ENCODE data around the gene IGFBP1. TPM values are rescaled to one million over a fixed set of nuclear protein-coding genes. Genes with fewer than 3 reads are reported as not detected.

Gene IGFBP1
- total and polyA plus RNA-seq, 7 experiments from 2014 or later = not detected

DNA sequence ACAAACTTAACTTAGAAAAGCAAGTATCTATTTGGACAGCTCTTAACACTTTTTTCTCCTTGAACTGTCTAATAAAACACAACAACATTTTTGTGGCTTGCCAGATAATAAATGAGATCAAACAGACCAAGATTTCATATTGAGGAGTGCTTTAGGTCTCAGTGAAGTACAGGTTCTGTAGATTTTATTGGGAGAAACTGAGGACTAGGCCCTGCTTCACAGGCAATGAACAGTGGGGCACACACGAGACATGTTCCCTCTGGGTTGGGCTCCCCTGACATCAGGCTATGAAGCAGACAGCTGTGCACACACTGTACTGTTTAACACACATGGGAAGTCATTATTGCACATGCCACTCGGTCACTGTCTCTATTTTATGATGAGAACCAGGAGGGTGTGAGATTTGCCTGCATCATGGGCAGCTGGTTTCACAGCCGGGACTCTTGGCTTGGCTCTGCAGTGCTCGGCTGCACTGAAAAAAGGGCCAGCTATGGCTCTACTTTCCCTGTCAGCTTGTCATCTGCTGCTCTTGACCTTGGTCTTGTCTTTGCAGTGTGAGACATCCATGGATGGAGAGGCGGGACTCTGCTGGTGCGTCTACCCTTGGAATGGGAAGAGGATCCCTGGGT lies 4.2 kb downstream of the IGFBP1 start:
- Mint-ChIP-seq H3K27ac (no peak overlapping the region), H3K4me3 (no peak overlapping the region), H3K36me3 (no peaks in the 10 kb centered on the region), H3K4me1 (peaks cover 0 to 3% (median 0%) of the 10 kb centered on the region in 7 donors), H3K27me3 (peaks cover 44 to 77% (median 64%) of the 10 kb centered on the region in 5 donors), H3K9me3 (no peaks in the 10 kb centered on the region)
- intact Hi-C loops (cut with micrococcal nuclease) = no loop called here
- no peaks in the 10 kb centered on the region for H3K9me3 ChIP-seq (ENCODE audit: control insufficient read depth in 2 of 3, low read length in 3 of 3)
- no peak for DNase-seq
- H3K27me3 ChIP-seq (ENCODE audit: control insufficient read depth in 2 of 2, insufficient read depth in 2 of 2, low read length in 2 of 2) = no peaks in the 10 kb centered on the region
- H3K27ac ChIP-seq (ENCODE audit: low read depth, low read length) = no peak overlapping the region
- H3K4me1 ChIP-seq (ENCODE audit: control insufficient read depth in 2 of 2, insufficient read depth in 2 of 2, low read length in 2 of 2) = no peaks in the 10 kb centered on the region
- CTCF ChIA-PET = interaction anchor here (1.2 kb wide), 1 partner anchor 30 kb away, joined by 3 read pairs; no protein-coding TSS in a partner anchor
- no peak overlapping the region for H3K4me3 ChIP-seq (ENCODE audit: low read length)
- H3K36me3 ChIP-seq (ENCODE audit: control insufficient read depth in 2 of 3, insufficient read depth in 3 of 3, low read length in 3 of 3) = no peaks in the 10 kb centered on the region
- POLR2A ChIA-PET = no interaction called here
- no peak for ATAC-seq

DNA sequence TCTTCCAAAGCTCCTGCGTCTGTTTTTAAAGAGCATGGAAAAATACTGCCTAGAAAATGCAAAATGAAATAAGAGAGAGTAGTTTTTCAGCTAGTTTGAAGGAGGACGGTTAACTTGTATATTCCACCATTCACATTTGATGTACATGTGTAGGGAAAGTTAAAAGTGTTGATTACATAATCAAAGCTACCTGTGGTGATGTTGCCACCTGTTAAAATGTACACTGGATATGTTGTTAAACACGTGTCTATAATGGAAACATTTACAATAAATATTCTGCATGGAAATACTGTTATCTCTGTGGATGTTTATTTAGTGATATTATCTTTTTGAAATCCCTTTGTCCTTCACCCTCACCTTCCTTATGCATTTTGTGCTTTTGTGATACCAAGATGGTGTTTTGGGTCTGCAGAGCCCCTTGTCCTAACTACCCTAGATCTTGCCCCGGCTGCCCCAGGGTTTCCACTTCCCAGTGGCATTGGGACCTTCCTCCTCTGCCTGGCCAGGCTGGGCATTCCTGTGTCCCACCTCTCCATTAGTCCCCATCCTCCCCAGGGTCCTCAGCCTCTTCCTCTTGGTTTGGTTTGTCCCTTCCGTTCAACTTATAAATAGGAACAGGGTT lies 5.2 kb downstream of the IGFBP1 start:
- no peak for DNase-seq
- no peaks in the 10 kb centered on the region for H3K27me3 ChIP-seq (ENCODE audit: control insufficient read depth in 2 of 2, insufficient read depth in 2 of 2, low read length in 2 of 2)
- ATAC-seq = no peak
- H3K27me3 Mint-ChIP-seq = peaks cover 38 to 78% (median 64%) of the 10 kb centered on the region in 5 donors
- no peak overlapping the region for H3K27ac ChIP-seq (ENCODE audit: low read depth, low read length)
- ChIA-PET CTCF (interaction anchor here (1.4 kb wide), 1 partner anchor 9 kb away, joined by 4 read pairs; no protein-coding TSS in a partner anchor), POLR2A (no interaction called here)
- no peak overlapping the region for H3K27ac Mint-ChIP-seq
- no peaks in the 10 kb centered on the region for H3K4me1 ChIP-seq (ENCODE audit: control insufficient read depth in 2 of 2, insufficient read depth in 2 of 2, low read length in 2 of 2)
- intact Hi-C loops (cut with micrococcal nuclease) = no loop called here
- no peak overlapping the region for H3K4me3 Mint-ChIP-seq
- H3K36me3 ChIP-seq (ENCODE audit: control insufficient read depth in 2 of 3, insufficient read depth in 3 of 3, low read length in 3 of 3) = no peaks in the 10 kb centered on the region
- H3K4me1 Mint-ChIP-seq = peaks cover 0 to 3% (median 0%) of the 10 kb centered on the region in 7 donors
- no peaks in the 10 kb centered on the region for H3K36me3 Mint-ChIP-seq
- no peaks in the 10 kb centered on the region for H3K9me3 ChIP-seq (ENCODE audit: control insufficient read depth in 2 of 3, low read length in 3 of 3)
- H3K9me3 Mint-ChIP-seq = no peaks in the 10 kb centered on the region
- no peak overlapping the region for H3K4me3 ChIP-seq (ENCODE audit: low read length)

DNA sequence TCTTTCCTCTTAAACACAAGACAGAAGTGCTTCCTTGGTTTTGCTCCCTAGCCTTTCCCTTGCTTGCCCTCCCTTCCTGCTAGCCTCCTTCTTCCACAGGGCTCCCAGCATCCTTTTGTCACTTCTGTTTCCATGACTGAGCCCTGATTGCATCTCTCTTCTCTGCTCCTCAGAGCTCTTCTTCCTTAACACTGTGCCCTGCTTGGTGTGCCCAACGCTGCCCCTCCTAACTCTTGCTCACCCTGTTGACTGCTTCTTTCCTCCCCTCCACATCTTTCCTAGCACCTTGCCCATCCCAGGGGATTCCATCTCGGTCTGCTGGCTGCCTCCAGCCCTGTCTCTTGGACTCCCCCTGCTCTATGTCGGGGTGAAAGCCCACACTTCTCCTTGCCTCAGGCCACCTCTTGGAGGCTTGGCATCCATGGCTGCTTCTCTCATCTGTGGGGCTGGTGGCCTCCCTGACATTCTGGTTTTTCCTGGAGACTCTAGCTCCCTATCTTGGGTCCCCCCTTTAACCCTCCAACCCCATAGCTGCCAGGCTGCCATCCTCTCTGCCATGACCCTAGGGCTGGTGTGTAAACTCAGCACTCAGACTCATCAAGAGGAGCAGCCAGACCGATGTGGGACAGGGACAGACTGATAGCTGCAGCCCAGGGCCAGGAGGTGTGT lies 5.8 kb downstream of the IGFBP1 start:
- DNase-seq = no peak
- no peaks in the 10 kb centered on the region for H3K36me3 Mint-ChIP-seq
- ChIA-PET CTCF (interaction anchor here (1.4 kb wide), 1 partner anchor 8 kb away, joined by 4 read pairs; no protein-coding TSS in a partner anchor), POLR2A (no interaction called here)
- no peak overlapping the region for H3K27ac Mint-ChIP-seq
- H3K4me1 Mint-ChIP-seq = peaks cover 0 to 3% (median 0%) of the 10 kb centered on the region in 7 donors
- no peaks in the 10 kb centered on the region for H3K36me3 ChIP-seq (ENCODE audit: control insufficient read depth in 2 of 3, insufficient read depth in 3 of 3, low read length in 3 of 3)
- no peaks in the 10 kb centered on the region for H3K4me1 ChIP-seq (ENCODE audit: control insufficient read depth in 2 of 2, insufficient read depth in 2 of 2, low read length in 2 of 2)
- no peak overlapping the region for H3K27ac ChIP-seq (ENCODE audit: low read depth, low read length)
- no peak for ATAC-seq
- H3K9me3 Mint-ChIP-seq = no peaks in the 10 kb centered on the region
- no peaks in the 10 kb centered on the region for H3K27me3 ChIP-seq (ENCODE audit: control insufficient read depth in 2 of 2, insufficient read depth in 2 of 2, low read length in 2 of 2)
- H3K4me3 ChIP-seq (ENCODE audit: low read length) = no peak overlapping the region
- intact Hi-C loops (cut with micrococcal nuclease) = no loop called here
- H3K9me3 ChIP-seq (ENCODE audit: control insufficient read depth in 2 of 3, low read length in 3 of 3) = no peaks in the 10 kb centered on the region
- no peak overlapping the region for H3K4me3 Mint-ChIP-seq
- peaks cover 35 to 76% (median 62%) of the 10 kb centered on the region in 5 donors for H3K27me3 Mint-ChIP-seq

DNA sequence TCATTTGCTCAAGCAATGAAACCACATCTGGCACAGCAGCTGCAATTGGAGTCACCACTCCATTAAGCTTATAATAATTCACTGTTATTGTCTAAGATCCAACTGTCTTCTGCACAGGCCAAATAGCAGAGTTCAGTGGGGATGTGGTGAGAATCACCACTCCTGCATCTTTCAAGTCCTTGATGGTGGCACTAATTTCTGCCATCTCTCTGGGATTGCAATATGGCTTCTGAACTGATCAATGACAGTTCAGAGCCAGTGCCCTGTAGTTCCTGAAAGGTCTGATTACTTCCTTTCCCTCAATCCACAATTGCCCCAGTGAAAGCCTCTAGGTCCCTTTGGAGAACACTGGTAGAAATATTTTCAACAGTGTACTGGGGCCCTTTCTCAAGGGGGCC lies 6.4 kb downstream of the IGFBP1 start:
- no peak overlapping the region for H3K27ac ChIP-seq (ENCODE audit: low read depth, low read length)
- DNase-seq = no peak
- Mint-ChIP-seq H3K27ac (no peak overlapping the region), H3K9me3 (no peaks in the 10 kb centered on the region), H3K36me3 (no peaks in the 10 kb centered on the region), H3K4me1 (peaks cover 0 to 3% (median 0%) of the 10 kb centered on the region in 7 donors), H3K27me3 (peaks cover 29 to 71% (median 57%) of the 10 kb centered on the region in 5 donors), H3K4me3 (no peak overlapping the region)
- H3K36me3 ChIP-seq (ENCODE audit: control insufficient read depth in 2 of 3, insufficient read depth in 3 of 3, low read length in 3 of 3) = no peaks in the 10 kb centered on the region
- no peaks in the 10 kb centered on the region for H3K9me3 ChIP-seq (ENCODE audit: control insufficient read depth in 2 of 3, low read length in 3 of 3)
- no peaks in the 10 kb centered on the region for H3K4me1 ChIP-seq (ENCODE audit: control insufficient read depth in 2 of 2, insufficient read depth in 2 of 2, low read length in 2 of 2)
- H3K4me3 ChIP-seq (ENCODE audit: low read length) = no peak overlapping the region
- no peaks in the 10 kb centered on the region for H3K27me3 ChIP-seq (ENCODE audit: control insufficient read depth in 2 of 2, insufficient read depth in 2 of 2, low read length in 2 of 2)
- POLR2A ChIA-PET = no interaction called here
- CTCF ChIA-PET = no interaction called here
- intact Hi-C loops (cut with micrococcal nuclease) = no loop called here
- ATAC-seq = no peak

DNA sequence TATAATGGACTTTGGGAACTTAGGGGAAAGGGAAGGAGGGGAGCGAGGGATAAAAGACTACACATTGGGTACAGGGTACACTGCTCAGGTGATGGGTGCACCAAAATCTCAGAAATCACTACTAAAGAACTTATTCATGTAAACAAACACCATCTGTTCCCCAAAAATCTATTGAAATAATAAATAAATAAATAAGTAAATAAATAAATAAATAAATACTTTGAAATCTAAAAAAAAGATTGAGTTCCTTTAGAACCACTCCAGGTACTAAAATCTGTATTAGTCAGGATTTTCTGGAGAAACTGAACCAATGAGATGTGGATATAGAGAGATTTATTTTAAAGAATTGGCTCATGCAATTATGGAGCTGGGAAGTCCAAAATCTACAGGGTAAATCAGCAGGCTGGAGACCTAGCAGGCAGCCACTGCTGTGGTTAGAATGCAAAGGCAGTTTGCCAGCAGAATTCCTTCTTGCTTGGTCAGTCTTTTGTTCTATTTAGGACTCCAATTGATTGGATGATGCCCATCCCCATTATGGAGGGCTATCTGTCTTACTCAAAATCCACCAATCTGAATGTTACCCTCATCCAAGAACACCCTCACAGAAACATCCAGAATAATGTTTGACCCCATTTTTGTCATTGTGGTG lies 8.9 kb downstream of the IGFBP1 start:
- Mint-ChIP-seq H3K4me1 (peaks cover 0 to 2% (median 0%) of the 10 kb centered on the region in 7 donors), H3K27ac (no peak overlapping the region), H3K4me3 (no peak overlapping the region), H3K9me3 (peaks cover 0 to 7% (median 0%) of the 10 kb centered on the region in 11 donors), H3K36me3 (peaks cover 0 to 4% (median 0%) of the 10 kb centered on the region in 5 donors), H3K27me3 (peaks cover 11 to 64% (median 52%) of the 10 kb centered on the region in 5 donors)
- Histone ChIP-seq H3K27me3 (ENCODE audit: control insufficient read depth in 2 of 2, insufficient read depth in 2 of 2, low read length in 2 of 2) (no peaks in the 10 kb centered on the region), H3K4me1 (ENCODE audit: control insufficient read depth in 2 of 2, insufficient read depth in 2 of 2, low read length in 2 of 2) (no peaks in the 10 kb centered on the region), H3K27ac (ENCODE audit: low read depth, low read length) (no peak overlapping the region), H3K36me3 (ENCODE audit: control insufficient read depth in 2 of 3, insufficient read depth in 3 of 3, low read length in 3 of 3) (no peaks in the 10 kb centered on the region), H3K4me3 (ENCODE audit: low read length) (no peak overlapping the region), H3K9me3 (ENCODE audit: control insufficient read depth in 2 of 3, low read length in 3 of 3) (no peaks in the 10 kb centered on the region)
- DNase-seq (no peak), ATAC-seq (no peak)
- POLR2A ChIA-PET = no interaction called here
- CTCF ChIA-PET = no interaction called here
- intact Hi-C loops (cut with micrococcal nuclease) = no loop called here

DNA sequence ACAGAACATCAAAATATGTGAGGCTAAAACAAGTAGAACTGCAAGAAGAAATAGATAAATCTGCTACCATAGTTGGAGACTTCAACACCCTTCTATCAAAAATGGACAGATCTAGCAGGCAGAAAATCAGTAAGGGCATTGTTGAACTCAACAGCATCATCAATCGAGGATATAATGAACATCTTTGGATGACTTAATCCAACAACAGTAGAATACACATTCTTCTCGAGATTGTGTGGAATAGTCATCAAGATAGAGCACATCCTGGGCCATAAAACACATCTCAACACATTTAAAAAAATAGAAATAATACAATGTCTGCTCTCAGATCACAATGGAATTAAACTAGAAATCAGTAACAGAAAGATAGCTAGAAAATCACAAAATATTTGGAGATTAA lies 9.9 kb downstream of the IGFBP1 start:
- Histone ChIP-seq H3K9me3 (ENCODE audit: control insufficient read depth in 2 of 3, low read length in 3 of 3) (no peaks in the 10 kb centered on the region), H3K36me3 (ENCODE audit: control insufficient read depth in 2 of 3, insufficient read depth in 3 of 3, low read length in 3 of 3) (no peaks in the 10 kb centered on the region), H3K27ac (ENCODE audit: low read depth, low read length) (no peak overlapping the region), H3K4me3 (ENCODE audit: low read length) (no peak overlapping the region), H3K4me1 (ENCODE audit: control insufficient read depth in 2 of 2, insufficient read depth in 2 of 2, low read length in 2 of 2) (no peaks in the 10 kb centered on the region), H3K27me3 (ENCODE audit: control insufficient read depth in 2 of 2, insufficient read depth in 2 of 2, low read length in 2 of 2) (no peaks in the 10 kb centered on the region)
- Mint-ChIP-seq H3K9me3 (peaks cover 0 to 18% (median 6%) of the 10 kb centered on the region in 11 donors), H3K27ac (no peak overlapping the region), H3K4me3 (no peak overlapping the region), H3K27me3 (peaks cover 11 to 64% (median 51%) of the 10 kb centered on the region in 5 donors), H3K36me3 (peaks cover 0 to 7% (median 0%) of the 10 kb centered on the region in 5 donors), H3K4me1 (peaks cover 0 to 2% (median 0%) of the 10 kb centered on the region in 7 donors)
- DNase-seq = no peak
- intact Hi-C loops (cut with micrococcal nuclease) = no loop called here
- ATAC-seq = no peak
- POLR2A ChIA-PET = no interaction called here
- CTCF ChIA-PET = no interaction called here
